Measurements from ENCODE around the gene SIRPB2.

DNA sequence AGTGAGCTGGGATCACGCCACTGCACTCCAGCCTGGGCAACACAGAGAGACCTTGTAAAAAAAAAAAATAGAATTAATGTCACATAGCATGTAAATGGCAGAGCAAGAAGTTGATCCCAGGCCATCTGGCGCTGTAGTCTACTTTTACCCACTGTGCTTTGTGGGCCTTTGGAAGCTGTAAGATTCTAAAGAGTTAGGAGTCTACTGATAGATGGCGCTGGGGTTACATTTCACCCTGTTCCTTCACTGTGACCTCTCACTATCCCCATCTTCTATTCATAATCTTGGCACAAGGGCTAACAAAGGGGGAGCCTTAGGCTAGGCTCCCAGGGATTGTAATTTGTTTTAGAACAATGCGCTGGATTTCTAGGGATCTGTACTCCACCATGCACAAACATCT lies 41.8 kb upstream of the SIRPB2 start:
- TF ChIP-seq POLR2A (IDR thresholded peaks at IDR 0.05; ENCODE audit: low read depth, low read length): no peak
- TF ChIP-seq, protein P1, sequence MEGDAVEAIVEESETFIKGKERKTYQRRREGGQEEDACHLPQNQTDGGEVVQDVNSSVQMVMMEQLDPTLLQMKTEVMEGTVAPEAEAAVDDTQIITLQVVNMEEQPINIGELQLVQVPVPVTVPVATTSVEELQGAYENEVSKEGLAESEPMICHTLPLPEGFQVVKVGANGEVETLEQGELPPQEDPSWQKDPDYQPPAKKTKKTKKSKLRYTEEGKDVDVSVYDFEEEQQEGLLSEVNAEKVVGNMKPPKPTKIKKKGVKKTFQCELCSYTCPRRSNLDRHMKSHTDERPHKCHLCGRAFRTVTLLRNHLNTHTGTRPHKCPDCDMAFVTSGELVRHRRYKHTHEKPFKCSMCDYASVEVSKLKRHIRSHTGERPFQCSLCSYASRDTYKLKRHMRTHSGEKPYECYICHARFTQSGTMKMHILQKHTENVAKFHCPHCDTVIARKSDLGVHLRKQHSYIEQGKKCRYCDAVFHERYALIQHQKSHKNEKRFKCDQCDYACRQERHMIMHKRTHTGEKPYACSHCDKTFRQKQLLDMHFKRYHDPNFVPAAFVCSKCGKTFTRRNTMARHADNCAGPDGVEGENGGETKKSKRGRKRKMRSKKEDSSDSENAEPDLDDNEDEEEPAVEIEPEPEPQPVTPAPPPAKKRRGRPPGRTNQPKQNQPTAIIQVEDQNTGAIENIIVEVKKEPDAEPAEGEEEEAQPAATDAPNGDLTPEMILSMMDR (IDR thresholded peaks at IDR 0.05; ENCODE audit: extremely low read depth in 1 of 2, insufficient read depth in 1 of 2, low read depth in 1 of 2, low read length in 2 of 2): no peak
- TF ChIP-seq, protein P2, sequence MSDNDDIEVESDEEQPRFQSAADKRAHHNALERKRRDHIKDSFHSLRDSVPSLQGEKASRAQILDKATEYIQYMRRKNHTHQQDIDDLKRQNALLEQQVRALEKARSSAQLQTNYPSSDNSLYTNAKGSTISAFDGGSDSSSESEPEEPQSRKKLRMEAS (IDR thresholded peaks at IDR 0.05; ENCODE audit: insufficient read depth, insufficient read length): no peak
- TF ChIP-seq FOS (IDR thresholded peaks at IDR 0.05; ENCODE audit: borderline replicate concordance, insufficient read depth, low read length): no peak
- no peak for TF ChIP-seq POLR2AphosphoS5 (IDR thresholded peaks at IDR 0.05; ENCODE audit: insufficient read depth, low read depth, low read length)

Data from endothelial cell of umbilical vein (primary cell).